Smooth muscle cell (in vitro differentiated cells): ENCODE data around the gene SHC2. TPM values are rescaled to one million over a fixed set of nuclear protein-coding genes. Genes with fewer than 3 reads are reported as not detected.

Experiments
- DNase-seq: peaks from one replicate; lab custom pipeline; 2025; ENCODE audit not compliant: unreplicated experiment; lab: John Stamatoyannopoulos, UW
- H2AFZ ChIP-seq: fragments of 200-600 bp; sonication (generic); 2 replicates; pipeline ENCODE4 v1.6.0; 2016; ENCODE audit warnings: antibody characterized with exemption, low read depth, mild to moderate bottlenecking
- H3F3A ChIP-seq: fragments of 200-600 bp; sonication (generic); 2 replicates; pipeline ENCODE4 v1.6.0; 2017; ENCODE audit warnings: antibody characterized with exemption, low read depth
- H3K27ac ChIP-seq: fragments of 200-600 bp; sonication (generic); 2 replicates; pipeline ENCODE4 v1.5.1; 2016; ENCODE audit warnings: low read depth, mild to moderate bottlenecking
- H3K27me3 ChIP-seq: fragments of 200-600 bp; sonication (generic); 2 replicates; pipeline ENCODE4 v1.6.1; 2016; ENCODE audit warnings: low read depth, mild to moderate bottlenecking
- H3K36me3 ChIP-seq: fragments of 200-600 bp; sonication (generic); 2 replicates; pipeline ENCODE4 v1.5.1; 2016; ENCODE audit warnings: low read depth
- H3K4me1 ChIP-seq: fragments of 200-600 bp; sonication (generic); 2 replicates; pipeline ENCODE4 v1.5.1; 2016; ENCODE audit warnings: low read depth
- H3K4me2 ChIP-seq: fragments of 200-600 bp; sonication (generic); 2 replicates; pipeline ENCODE4 v1.6.0; 2016; ENCODE audit warnings: mild to moderate bottlenecking
- H3K4me3 ChIP-seq: fragments of 200-600 bp; sonication (generic); 2 replicates; pipeline ENCODE4 v1.5.1; 2016; ENCODE audit warnings: mild to moderate bottlenecking
- H3K79me2 ChIP-seq: fragments of 200-600 bp; sonication (generic); 2 replicates; pipeline ENCODE4 v1.6.0; 2016; ENCODE audit warnings: low read depth, mild to moderate bottlenecking
- H3K9ac ChIP-seq: fragments of 200-600 bp; sonication (generic); 2 replicates; pipeline ENCODE4 v1.6.0; 2016; ENCODE audit warnings: low read depth
- H3K9me3 ChIP-seq: fragments of 200-600 bp; sonication (generic); replicated peaks from 2 replicates; pipeline ENCODE4 v1.5.1; 2016; ENCODE audit warnings: low read depth
- H4K20me1 ChIP-seq: fragments of 200-600 bp; sonication (generic); 2 replicates; pipeline ENCODE4 v1.6.0; 2016; ENCODE audit warnings: low read depth
- CTCF ChIP-seq: fragments of 200-600 bp; sonication (generic); IDR thresholded peaks from 2 replicates; pipeline ENCODE4 v1.5.1; 2017; ENCODE audit warnings: borderline replicate concordance, mild to moderate bottlenecking, antibody characterized with exemption; ENCODE audit not compliant: insufficient read depth, poor library complexity, severe bottlenecking
- WGBS: methylation state at CpG from one replicate; pipeline ENCODE4 v1.1.7; 2016; ENCODE audit warnings: low lambda C conversion rate; 5-methylcytosine and 5-hydroxymethylcytosine counted together
- polyA plus RNA-seq: library from polyadenylated mRNA; unstranded; fragments of >200 nt; fragmentation: Nextera tagmentation; extraction: Ambion mirVana; gene quantifications from 2 replicates; pipeline ENCODE4 v1.2.1, GENCODE V29; 2016
- total RNA-seq: library from RNA; depleted of rRNA; stranded (reverse); fragments of >200 nt; gene quantifications from 2 replicates; pipeline ENCODE4 v1.2.3, GENCODE V29; 2014

Gene SHC2
- total and polyA plus RNA-seq, 2 experiments from 2014 or later = 15.6 to 29.3 TPM

DNA sequence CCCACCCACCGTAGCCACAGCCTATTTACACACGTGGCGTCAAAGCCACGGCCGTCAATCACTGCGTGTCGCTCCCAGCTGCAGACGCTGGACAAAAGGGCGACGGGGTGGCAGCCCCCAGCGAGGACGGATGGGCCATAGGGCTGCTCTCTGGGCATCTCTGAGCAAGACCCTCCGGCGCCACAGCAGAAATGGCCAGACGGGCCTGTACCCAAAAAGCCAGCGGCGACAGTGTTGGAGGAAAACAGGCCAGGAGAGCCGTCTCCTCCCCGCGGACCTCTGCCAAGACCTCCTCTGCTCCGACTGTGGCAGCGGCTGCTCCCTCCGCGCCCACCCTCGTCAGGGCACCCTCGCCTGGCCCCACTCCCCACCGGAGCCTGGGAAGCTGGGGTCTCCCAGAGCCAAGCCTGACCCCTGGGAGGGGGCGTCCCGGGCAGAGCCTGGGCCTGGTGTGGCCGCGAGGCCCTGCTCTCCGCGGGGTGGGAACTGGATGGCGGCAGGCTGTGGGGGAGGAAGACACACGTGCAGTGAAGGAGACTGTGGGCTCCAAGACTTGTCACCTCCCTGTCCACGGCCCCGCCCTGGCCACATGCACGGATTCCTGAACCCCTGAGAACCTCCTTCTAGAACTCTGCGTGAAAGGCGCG, 54.6 kb downstream of the SHC2 start:
- no peaks in the 10 kb centered on the region for H3K79me2 ChIP-seq
- H3F3A ChIP-seq = no peaks in the 10 kb centered on the region
- H3K27ac ChIP-seq = no peak overlapping the region
- H3K4me2 ChIP-seq = no peak overlapping the region
- no peak overlapping the region for H2AFZ ChIP-seq
- DNase-seq = no peak
- TF ChIP-seq CTCF = no peak
- no peaks in the 10 kb centered on the region for H3K36me3 ChIP-seq
- H3K9me3 ChIP-seq = no peaks in the 10 kb centered on the region
- no peaks in the 10 kb centered on the region for H4K20me1 ChIP-seq
- no peak overlapping the region for H3K4me3 ChIP-seq
- 90% methylated on average over 38 of the region's 41 CpGs for WGBS
- peaks cover 13% of the 10 kb centered on the region for H3K27me3 ChIP-seq
- no peak overlapping the region for H3K9ac ChIP-seq
- H3K4me1 ChIP-seq = no peaks in the 10 kb centered on the region

- DNase-seq = no peak
- no peaks in the 10 kb centered on the region for H3K9me3 ChIP-seq
- no peaks in the 10 kb centered on the region for H3K4me1 ChIP-seq
- H3K4me3 ChIP-seq = no peak overlapping the region
- no peaks in the 10 kb centered on the region for H4K20me1 ChIP-seq
- H2AFZ ChIP-seq = no peak overlapping the region
- H3F3A ChIP-seq = no peaks in the 10 kb centered on the region
- no peak overlapping the region for H3K4me2 ChIP-seq
- peaks cover 11% of the 10 kb centered on the region for H3K27me3 ChIP-seq
- H3K9ac ChIP-seq = no peak overlapping the region
- no peaks in the 10 kb centered on the region for H3K36me3 ChIP-seq
- H3K79me2 ChIP-seq = no peaks in the 10 kb centered on the region
- 81% methylated on average over 24 of the region's 29 CpGs for WGBS
- TF ChIP-seq CTCF = no peak
- H3K27ac ChIP-seq = no peak overlapping the region
Observed at GRCh38 chr19:405121-405965, 55.5 kb downstream of the SHC2 start.

DNA sequence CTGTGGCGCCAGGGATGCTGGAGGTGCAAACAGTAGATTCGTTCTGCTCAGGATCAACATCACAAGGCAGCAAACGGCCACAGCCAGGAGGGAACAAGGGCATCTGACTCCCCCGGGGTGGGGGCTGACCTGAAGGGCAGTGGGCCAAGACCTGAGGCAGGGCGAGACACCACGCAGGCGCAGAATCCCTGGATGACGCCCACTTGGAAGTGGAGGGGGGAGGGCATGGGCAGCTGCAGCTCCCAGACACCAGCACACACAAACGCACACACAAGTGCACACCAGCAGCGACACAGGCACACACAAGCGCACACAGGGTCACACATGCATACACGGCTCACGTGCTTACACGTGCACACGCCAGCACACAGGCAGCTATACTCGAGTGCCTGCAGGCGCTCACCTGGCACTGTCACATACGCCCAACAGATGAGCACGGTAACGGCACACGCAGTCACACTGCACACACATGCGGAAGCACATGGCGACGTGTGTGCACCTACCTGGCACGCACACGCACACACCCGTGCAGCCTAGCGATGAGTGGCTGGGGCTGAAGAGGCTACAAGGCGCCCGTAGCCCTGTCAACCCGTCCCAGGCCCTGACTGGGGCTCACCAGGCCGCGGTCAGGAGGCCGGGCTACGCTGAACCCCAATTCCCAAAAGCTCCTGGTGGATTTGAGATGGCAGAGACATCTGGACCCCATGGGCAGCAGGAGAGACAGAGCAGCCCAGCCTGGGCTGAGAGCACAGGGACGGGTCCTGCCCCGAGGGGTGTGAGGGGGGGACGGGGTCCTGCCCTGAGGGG, 57.4 kb downstream of the SHC2 start:
- H3F3A ChIP-seq = no peaks in the 10 kb centered on the region
- DNase-seq = no peak
- H3K27ac ChIP-seq = no peak overlapping the region
- H3K27me3 ChIP-seq = no peaks in the 10 kb centered on the region
- TF ChIP-seq CTCF = no peak
- H3K4me2 ChIP-seq = no peak overlapping the region
- H3K4me3 ChIP-seq = no peak overlapping the region
- H4K20me1 ChIP-seq = no peaks in the 10 kb centered on the region
- H2AFZ ChIP-seq = no peak overlapping the region
- H3K79me2 ChIP-seq = no peaks in the 10 kb centered on the region
- no peaks in the 10 kb centered on the region for H3K9me3 ChIP-seq
- no peaks in the 10 kb centered on the region for H3K4me1 ChIP-seq
- no peak overlapping the region for H3K9ac ChIP-seq
- H3K36me3 ChIP-seq = no peaks in the 10 kb centered on the region
- 89% methylated on average over 35 of the region's 38 CpGs for WGBS
